ENCODE measurements around the gene ZSCAN32.

DNA sequence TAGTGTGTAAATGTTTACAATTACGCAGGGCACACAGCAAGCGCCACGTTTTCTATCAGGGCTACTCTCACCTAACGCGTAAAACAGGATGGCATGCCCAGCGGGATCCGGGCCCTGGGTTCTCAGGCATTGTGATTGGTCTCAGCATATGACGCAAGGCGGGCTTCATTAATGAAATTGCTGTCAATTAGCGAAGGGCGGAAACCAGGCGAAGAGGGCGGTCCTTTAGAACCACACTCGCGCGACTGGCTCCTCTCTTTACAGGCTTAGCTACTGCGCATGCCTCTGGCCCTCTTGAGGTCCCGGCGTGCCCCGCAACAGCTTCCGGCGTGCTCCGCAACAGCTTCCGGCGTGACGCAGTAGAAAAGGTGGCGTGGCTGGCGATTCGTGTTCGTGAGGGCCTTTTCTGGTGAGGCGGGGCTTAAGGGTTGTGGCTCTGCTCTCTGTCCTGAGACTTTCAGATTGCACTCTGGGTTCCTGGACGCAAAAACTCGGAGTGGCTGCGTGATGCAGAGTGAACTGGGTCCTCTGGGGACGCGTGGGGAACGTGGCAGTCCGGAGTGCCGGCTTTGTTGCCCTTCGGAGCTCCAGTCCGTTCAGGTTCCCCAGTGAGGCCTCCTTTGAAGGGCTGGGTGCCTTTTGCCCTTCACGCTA, 35.9 kb downstream of the ZSCAN32 start:
- TF ChIP-seq CTCF (IDR thresholded peaks at IDR 0.05) (no peak), POLR2A (IDR thresholded peaks at IDR 0.05) (no peak)

All from lower leg skin (tissue), 3 donors.